A549 (cell line): Measurements from ENCODE around the gene PALS1. TPM values are rescaled to one million over a fixed set of nuclear protein-coding genes. Genes with fewer than 3 reads are reported as not detected.

Experiments used
- ATAC-seq, 2 experiments: fragments of 200-7000 bp in 1 of 2; fragments of >200 bp in 1 of 2; cut with Nextera tagmentation in 1 of 2; cut with Tn5 transposase in 1 of 2; 3 replicates each; pipeline versions ENCODE4 v1.8.0 to v1.9.1; 2018 to 2020; ENCODE audit warnings: mild to moderate bottlenecking in 1 of 2, moderate library complexity in 1 of 2
- CTCF ChIA-PET: fragments of 300-600 bp; sonication (Branson Sonifier 250); formaldehyde crosslinking; extraction: SDS; loops from one replicate; lab custom pipeline; 2021; ENCODE audit warnings: antibody characterized with exemption, inconsistent platforms; lab: Yijun Ruan, JAX
- POLR2A ChIA-PET: fragments of 350-600 bp; formaldehyde crosslinking; extraction: SDS; loops from one replicate; lab custom pipeline; 2021; ENCODE audit warnings: antibody characterized with exemption, inconsistent platforms; lab: Yijun Ruan, JAX
- DNase-seq, 2 experiments: peaks; one replicate each; pipeline versions ENCODE4 v3.0.0 to v3.0.0-alpha.2; 2011 to 2016; ENCODE audit warnings: low read depth in 1 of 2, low spot score in 1 of 2
- FAIRE-seq: peaks from 2 replicates; lab custom pipeline; 2011; peaks lifted over from hg19 to GRCh38; lab: Jason Lieb, UNC
- H3K27ac ChIP-seq, 2 experiments: fragments of >200 bp; sonication (Bioruptor Twin); formaldehyde crosslinking; 3 replicates each; pipeline ENCODE4 v1.5.1; 2016 to 2017
- H3K4me1 ChIP-seq: fragments of >200 bp; sonication (Bioruptor Twin); formaldehyde crosslinking; 3 replicates; pipeline ENCODE4 v1.6.1; 2016
- H3K4me2 ChIP-seq: fragments of >200 bp; sonication (Bioruptor Twin); formaldehyde crosslinking; 3 replicates; pipeline ENCODE4 v1.6.1; 2016
- H3K4me3 ChIP-seq: fragments of >200 bp; sonication (Bioruptor Twin); formaldehyde crosslinking; 3 replicates; pipeline ENCODE4 v1.5.1; 2016
- H3K9me3 ChIP-seq: fragments of >200 bp; sonication (Bioruptor Twin); formaldehyde crosslinking; 3 replicates; pipeline ENCODE4 v1.6.1; 2016
- CBX8 ChIP-seq: fragments of 200-600 bp; sonication (generic); IDR thresholded peaks from 2 replicates; pipeline ENCODE4 v1.6.1; 2016
- CHD2 ChIP-seq: fragments of 150-350 bp; IDR thresholded peaks from 2 replicates; pipeline ENCODE4 v1.6.1; 2014; ENCODE audit warnings: low read length; ENCODE audit not compliant: partially characterized antibody
- CTCF ChIP-seq: fragments of >200 bp; sonication (Bioruptor Twin); formaldehyde crosslinking; IDR thresholded peaks from 3 replicates; pipeline ENCODE4 v1.5.1; 2016
- ESRRA ChIP-seq: fragments of 150-350 bp; IDR thresholded peaks from 2 replicates; pipeline ENCODE4 v1.6.1; 2014; ENCODE audit warnings: mild to moderate bottlenecking, low read length, borderline replicate concordance
- FOSB ChIP-seq: fragments of 250-450 bp; sonication (Bioruptor Pico); IDR thresholded peaks from 2 replicates; pipeline ENCODE4 v1.5.0; 2020; ENCODE audit warnings: mild to moderate bottlenecking, moderate library complexity
- GATA3 ChIP-seq: IDR thresholded peaks from 2 replicates; pipeline ENCODE4 v1.6.1; 2012; ENCODE audit warnings: borderline replicate concordance
- HDAC2 ChIP-seq: fragments of 200-600 bp; sonication (generic); IDR thresholded peaks from 2 replicates; pipeline ENCODE4 v1.6.1; 2016
- HES2 ChIP-seq: fragments of >200 bp; sonication (Bioruptor Twin); formaldehyde crosslinking; IDR thresholded peaks from 2 replicates; pipeline ENCODE4 v1.6.1; 2016
- HEYL ChIP-seq: fragments of 250-450 bp; sonication (Bioruptor Pico); IDR thresholded peaks from 2 replicates; pipeline ENCODE4 v1.8.0; 2021; ENCODE audit warnings: mild to moderate bottlenecking, moderate library complexity
- HMGXB4 ChIP-seq: fragments of 250-450 bp; sonication (Bioruptor Pico); IDR thresholded peaks from 2 replicates; pipeline ENCODE4 v1.5.0; 2021; ENCODE audit warnings: mild to moderate bottlenecking, moderate library complexity, borderline replicate concordance
- HOXB5 ChIP-seq: fragments of 250-450 bp; sonication (Bioruptor Pico); IDR thresholded peaks from 2 replicates; pipeline ENCODE4 v1.5.0; 2020; ENCODE audit warnings: mild to moderate bottlenecking, moderate library complexity
- JUN ChIP-seq, 2 experiments: fragments of >200 bp; sonication (Bioruptor Twin); formaldehyde crosslinking; IDR thresholded peaks; 2 replicates in 1 of 2; 3 replicates in 1 of 2; pipeline ENCODE4 v1.6.1; 2016 to 2017
- MYC ChIP-seq: IDR thresholded peaks from 2 replicates; pipeline ENCODE4 v1.6.1; 2012; ENCODE audit warnings: mild to moderate bottlenecking, inconsistent platforms, low read length, improper control_type of control experiment, borderline replicate concordance
- NFE2L2 ChIP-seq: fragments of 150-350 bp; conservative IDR thresholded peaks from 2 replicates; pipeline ENCODE4 v1.6.1; 2014; ENCODE audit warnings: low read length
- NPAS2 ChIP-seq: fragments of 250-450 bp; sonication (Bioruptor Pico); IDR thresholded peaks from 2 replicates; pipeline ENCODE4 v1.8.0; 2022; ENCODE audit warnings: mild to moderate bottlenecking, moderate library complexity, borderline replicate concordance
- POLR2A ChIP-seq: IDR thresholded peaks from 2 replicates; pipeline ENCODE4 v1.6.1; 2012; ENCODE audit warnings: mild to moderate bottlenecking, low read length
- RAD21 ChIP-seq, 2 experiments: fragments of >200 bp in 1 of 2; sonication (Bioruptor Twin) in 1 of 2; formaldehyde crosslinking in 1 of 2; IDR thresholded peaks in 1 of 2; conservative IDR thresholded peaks in 1 of 2; 2 replicates in 1 of 2; 3 replicates in 1 of 2; pipeline ENCODE4 v1.6.1; 2012 to 2018; ENCODE audit warnings: inconsistent platforms in 1 of 2
- RARB ChIP-seq: fragments of 250-450 bp; sonication (Bioruptor Pico); IDR thresholded peaks from 2 replicates; pipeline ENCODE4 v1.8.0; 2021; ENCODE audit warnings: mild to moderate bottlenecking, moderate library complexity
- REST ChIP-seq: fragments of 200-600 bp; sonication (generic); IDR thresholded peaks from 2 replicates; pipeline ENCODE4 v1.6.1; 2016; ENCODE audit warnings: antibody characterized with exemption, mild to moderate bottlenecking, moderate library complexity
- RFX5 ChIP-seq: fragments of 450-650 bp; IDR thresholded peaks from 2 replicates; pipeline ENCODE4 v1.7.1; 2014; ENCODE audit warnings: antibody characterized with exemption, mild to moderate bottlenecking, moderate library complexity
- SMC3 ChIP-seq: fragments of >200 bp; sonication (Bioruptor Twin); formaldehyde crosslinking; IDR thresholded peaks from 3 replicates; pipeline ENCODE4 v1.6.1; 2018; ENCODE audit warnings: inconsistent platforms
- TFCP2L1 ChIP-seq: fragments of 250-450 bp; sonication (Bioruptor Pico); IDR thresholded peaks from 2 replicates; pipeline ENCODE4 v1.5.0; 2021; ENCODE audit warnings: mild to moderate bottlenecking
- USF2 ChIP-seq: fragments of 450-650 bp; IDR thresholded peaks from 2 replicates; pipeline ENCODE4 v1.6.1; 2014; ENCODE audit warnings: antibody characterized with exemption
- ZC3H11A ChIP-seq: fragments of 450-650 bp; IDR thresholded peaks from 2 replicates; pipeline ENCODE4 v1.6.1; 2014; ENCODE audit warnings: antibody characterized with exemption, mild to moderate bottlenecking
- ZFP36 ChIP-seq: fragments of 450-650 bp; IDR thresholded peaks from 2 replicates; pipeline ENCODE4 v1.6.1; 2014; ENCODE audit warnings: borderline replicate concordance; ENCODE audit not compliant: partially characterized antibody
- WGBS: methylation state at CpG from one replicate; pipeline ENCODE4 v1.1.6; 2017; ENCODE audit errors: missing lambda C conversion rate; 5-methylcytosine and 5-hydroxymethylcytosine counted together
- polyA plus RNA-seq, 4 experiments: library from polyadenylated mRNA; depleted of rRNA in 3 of 4; stranded (reverse); fragments of >200 nt; fragmentation: RNase III in 1 of 4; extraction: RNeasy Plus Mini Kit Qiagen cat#74134 plus additional on column Dnase treatment in 1 of 4; gene quantifications; 2 replicates in 3 of 4; 3 replicates in 1 of 4; pipeline ENCODE4 v1.2.3, GENCODE V29; 2011 to 2017

The PALS1 gene
- polyA plus RNA-seq, 2 of the 4 experiments (the other 2 are of a cell fraction) = 23.4 to 32.6 TPM

GRCh38 chr14:67251573-67252226, 10.5 kb downstream of the PALS1 start:
- CTCF ChIA-PET = interaction anchor here (1.0 to 2.5 kb wide), 6 partner anchors 9 to 85 kb away, joined by 3 to 12 read pairs (median 7); no protein-coding TSS in a partner anchor
- H3K27ac ChIP-seq = no peak overlapping the region
- H3K4me1 ChIP-seq = peaks cover 44% of the 10 kb centered on the region
- peak overlapping the region; percentile 20; the same call in 1 of the 3 replicates for H3K4me2 ChIP-seq
- WGBS = 91% methylated on average over 2 of the region's 2 CpGs
- FAIRE-seq (no peak), ATAC-seq (peak in 1 of 2 experiments; percentile 37; a peak in 3 of 6 replicates), DNase-seq (no peak)
- POLR2A ChIA-PET = interaction anchor here (1.5 to 1.9 kb wide), 2 partner anchors 9 to 11 kb away, joined by 4 to 8 read pairs; partner anchors contain the start of gene PALS1
- no peaks in the 10 kb centered on the region for H3K9me3 ChIP-seq
- no peak overlapping the region for H3K4me3 ChIP-seq
- TF ChIP-seq NFE2L2 = no peak
- TF ChIP-seq POLR2A = no peak
- TF ChIP-seq, all 56 proteins: peak for 0

GRCh38 chr14:67253076-67253635, 11.9 kb downstream of the PALS1 start:
- DNase-seq (no peak), FAIRE-seq (no peak), ATAC-seq (no peak)
- no peaks in the 10 kb centered on the region for H3K9me3 ChIP-seq
- H3K4me3 ChIP-seq = no peak overlapping the region
- H3K27ac ChIP-seq = no peak overlapping the region
- 85% methylated on average over 2 of the region's 2 CpGs for WGBS
- CTCF ChIA-PET = interaction anchor here (0.6 to 2.5 kb wide), 4 partner anchors 11 to 1849 kb away, joined by 3 to 12 read pairs (median 6); no protein-coding TSS in a partner anchor
- H3K4me2 ChIP-seq = no peak overlapping the region
- TF ChIP-seq MYC (no peak), ZC3H11A (no peak), POLR2A (no peak), GATA3 (no peak), CBX8 (no peak), ZFP36 (no peak), HMGXB4 (CRISPR knock-in tag) (no peak), JUN (IDR thresholded peaks at IDR 0.05) (no peak), SMC3 (no peak), RFX5 (no peak), HDAC2 (no peak), FOSB (no peak), NPAS2 (CRISPR knock-in tag) (no peak)
- TF ChIP-seq, all 56 proteins: peak for 0
- POLR2A ChIA-PET = interaction anchor here (1.9 kb wide), 1 partner anchor 12 kb away, joined by 8 read pairs; the partner anchor contains the start of gene PALS1
- peaks cover 34% of the 10 kb centered on the region for H3K4me1 ChIP-seq

- Histone ChIP-seq H3K27ac (no peak overlapping the region), H3K9me3 (no peaks in the 10 kb centered on the region), H3K4me3 (no peak overlapping the region), H3K4me1 (peaks cover 11% of the 10 kb centered on the region; the same call in 2 of the 3 replicates), H3K4me2 (no peak overlapping the region)
- 89% methylated on average over 3 of the region's 3 CpGs for WGBS
- TF ChIP-seq HDAC2 (no peak), REST (no peak), CTCF (no peak), HOXB5 (CRISPR knock-in tag) (no peak), RAD21 (conservative IDR thresholded peaks at IDR 0.05 in 1 of 2, IDR thresholded peaks at IDR 0.05 in 1 of 2) (no peak), RARB (CRISPR knock-in tag) (no peak), ESRRA (no peak), HES2 (no peak), USF2 (no peak), HEYL (CRISPR knock-in tag) (no peak), CHD2 (no peak), TFCP2L1 (CRISPR knock-in tag) (no peak)
- ATAC-seq (no peak), FAIRE-seq (no peak), DNase-seq (no peak)
- ChIA-PET CTCF (interaction anchor here (1.3 kb wide), 1 partner anchor 91 kb away, joined by 3 read pairs; no protein-coding TSS in a partner anchor), POLR2A (no interaction called here)
Measured at GRCh38 chr14:67257906-67258305, 16.7 kb downstream of the PALS1 start.
